ENCODE measurements around the gene LIPI.
A peak's percentile ranks its signal among the peaks of the same experiment; 100 is the strongest.
"Not testable (repeated sequence)": the region's sequence is repeated elsewhere in the genome, so short reads cannot be mapped to it uniquely, and the experiment has no call there.

Gene LIPI

GRCh38 chr21:14210738-14211137, at the start of gene LIPI:
LIPI (minus strand) TSS chr21:14210955; CDS start chr21:14210845, 110 bp downstream.
- FAIRE-seq, result no peak

GRCh38 chr21:14260174-14260764, 49.5 kb upstream of the LIPI start:
- FAIRE-seq, result peak; percentile 81

GRCh38 chr21:14259747-14260146, 49.0 kb upstream of the LIPI start:
- no peak for FAIRE-seq

GRCh38 chr21:14251336-14251735, 40.6 kb upstream of the LIPI start:
- FAIRE-seq, result no peak

- FAIRE-seq, result no peak
Measured at GRCh38 chr21:14245711-14246110, 35.0 kb upstream of the LIPI start.

- no peak for FAIRE-seq
Measured at GRCh38 chr21:14244911-14245310, 34.2 kb upstream of the LIPI start.

GRCh38 chr21:14243874-14244273, 33.1 kb upstream of the LIPI start:
- no peak for FAIRE-seq

- no peak for FAIRE-seq
Measured at GRCh38 chr21:14243461-14243860, 32.7 kb upstream of the LIPI start.

- FAIRE-seq, result no peak
Measured at GRCh38 chr21:14241297-14241696, 30.5 kb upstream of the LIPI start.

- no peak for FAIRE-seq
Measured at GRCh38 chr21:14239281-14239680, 28.5 kb upstream of the LIPI start.

GRCh38 chr21:14236180-14236579, 25.4 kb upstream of the LIPI start:
- FAIRE-seq, result no peak

GRCh38 chr21:14235101-14235500, 24.3 kb upstream of the LIPI start:
- FAIRE-seq, result no peak

- no peak for FAIRE-seq
Measured at GRCh38 chr21:14229399-14229798, 18.6 kb upstream of the LIPI start.

- FAIRE-seq, result no peak
Measured at GRCh38 chr21:14223365-14223764, 12.6 kb upstream of the LIPI start.

GRCh38 chr21:14215971-14216641, 5.4 kb upstream of the LIPI start, which contains the start of gene RBM11:
RBM11 (plus strand) TSS chr21:14216157; CDS start chr21:14216187, 30 bp downstream.
- no peak for FAIRE-seq

- peak; percentile 62 for FAIRE-seq
Measured at GRCh38 chr21:14213164-14213563, 2.4 kb upstream of the LIPI start.

GRCh38 chr21:14206222-14206621, 4.5 kb downstream of the LIPI start:
- FAIRE-seq, result no peak

GRCh38 chr21:14166463-14167223, 44.1 kb downstream of the LIPI start:
- FAIRE-seq, result not testable (repeated sequence)

- no peak for FAIRE-seq
Measured at GRCh38 chr21:14143999-14144398, 66.8 kb downstream of the LIPI start.

- no peak for FAIRE-seq
Measured at GRCh38 chr21:14124266-14124665, 86.5 kb downstream of the LIPI start.

GRCh38 chr21:14121719-14122118, 89.0 kb downstream of the LIPI start:
- no peak for FAIRE-seq

- no peak for FAIRE-seq
Measured at GRCh38 chr21:14120091-14120734, 90.5 kb downstream of the LIPI start.

GRCh38 chr21:14119038-14119437, 91.7 kb downstream of the LIPI start:
- FAIRE-seq, result no peak
